Measurements from ENCODE around the gene NIPAL1.

GRCh38 chr4:48031802-48032525, 15.4 kb downstream of the NIPAL1 start:
- TF ChIP-seq EZH2 (IDR thresholded peaks at IDR 0.05; ENCODE audit: insufficient read depth, low read length) (no peak), CTCF (IDR thresholded peaks at IDR 0.05; ENCODE audit: insufficient read depth, low read depth, low read length) (no peak)

All from astrocyte (in vitro differentiated cells and primary cell).